ENCODE measurements around the gene TPI1.

DNA sequence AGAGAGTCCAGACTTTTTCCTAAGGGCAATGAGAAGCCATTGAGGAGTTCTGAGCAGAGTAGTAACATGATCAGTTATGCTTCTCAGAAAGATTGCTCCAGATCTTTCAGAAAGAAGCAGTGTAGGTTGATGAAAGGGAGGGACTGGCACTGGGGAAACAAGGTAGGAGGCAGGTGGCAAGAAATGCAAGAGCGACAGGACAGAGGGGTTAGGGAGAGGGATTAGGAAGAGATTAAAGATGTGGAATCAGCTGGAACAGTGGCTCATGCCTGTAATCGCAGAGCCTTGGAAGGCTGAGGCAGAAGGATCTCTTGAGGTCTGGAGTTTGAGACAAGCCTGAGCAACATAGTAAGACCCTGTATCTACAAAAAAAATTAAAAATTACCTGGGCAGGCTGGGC, 19.7 kb upstream of the TPI1 start:
- TF ChIP-seq SIN3A (IDR thresholded peaks at IDR 0.05; ENCODE audit: borderline replicate concordance, insufficient read depth, low read length) = no peak
- TF ChIP-seq, protein P1, sequence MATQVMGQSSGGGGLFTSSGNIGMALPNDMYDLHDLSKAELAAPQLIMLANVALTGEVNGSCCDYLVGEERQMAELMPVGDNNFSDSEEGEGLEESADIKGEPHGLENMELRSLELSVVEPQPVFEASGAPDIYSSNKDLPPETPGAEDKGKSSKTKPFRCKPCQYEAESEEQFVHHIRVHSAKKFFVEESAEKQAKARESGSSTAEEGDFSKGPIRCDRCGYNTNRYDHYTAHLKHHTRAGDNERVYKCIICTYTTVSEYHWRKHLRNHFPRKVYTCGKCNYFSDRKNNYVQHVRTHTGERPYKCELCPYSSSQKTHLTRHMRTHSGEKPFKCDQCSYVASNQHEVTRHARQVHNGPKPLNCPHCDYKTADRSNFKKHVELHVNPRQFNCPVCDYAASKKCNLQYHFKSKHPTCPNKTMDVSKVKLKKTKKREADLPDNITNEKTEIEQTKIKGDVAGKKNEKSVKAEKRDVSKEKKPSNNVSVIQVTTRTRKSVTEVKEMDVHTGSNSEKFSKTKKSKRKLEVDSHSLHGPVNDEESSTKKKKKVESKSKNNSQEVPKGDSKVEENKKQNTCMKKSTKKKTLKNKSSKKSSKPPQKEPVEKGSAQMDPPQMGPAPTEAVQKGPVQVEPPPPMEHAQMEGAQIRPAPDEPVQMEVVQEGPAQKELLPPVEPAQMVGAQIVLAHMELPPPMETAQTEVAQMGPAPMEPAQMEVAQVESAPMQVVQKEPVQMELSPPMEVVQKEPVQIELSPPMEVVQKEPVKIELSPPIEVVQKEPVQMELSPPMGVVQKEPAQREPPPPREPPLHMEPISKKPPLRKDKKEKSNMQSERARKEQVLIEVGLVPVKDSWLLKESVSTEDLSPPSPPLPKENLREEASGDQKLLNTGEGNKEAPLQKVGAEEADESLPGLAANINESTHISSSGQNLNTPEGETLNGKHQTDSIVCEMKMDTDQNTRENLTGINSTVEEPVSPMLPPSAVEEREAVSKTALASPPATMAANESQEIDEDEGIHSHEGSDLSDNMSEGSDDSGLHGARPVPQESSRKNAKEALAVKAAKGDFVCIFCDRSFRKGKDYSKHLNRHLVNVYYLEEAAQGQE (IDR thresholded peaks at IDR 0.05; ENCODE audit: insufficient read depth in 1 of 2, low read depth in 2 of 2, low read length in 2 of 2) = no peak
- no peak for TF ChIP-seq POLR2AphosphoS5 (IDR thresholded peaks at IDR 0.05; ENCODE audit: low read depth, low read length)

Data from PFSK-1 (cell line).